GM12891 (cell line): ENCODE results near the gene MEPE.

Source experiments
- POLR2A ChIP-seq: IDR thresholded peaks from 2 replicates; pipeline ENCODE4 v1.6.1; 2011; ENCODE audit warnings: low read depth, low read length, control low read depth
- TAF1 ChIP-seq: IDR thresholded peaks from 2 replicates; pipeline ENCODE4 v1.6.1; 2011; ENCODE audit warnings: low read depth, low read length, control low read depth

GRCh38 chr4:87835743-87836142 lies 3.0 kb downstream of the MEPE start:
- no peak for TF ChIP-seq TAF1
- no peak for TF ChIP-seq POLR2A
